Endothelial cell of umbilical vein (primary cell): ENCODE data around the gene MAFF. TPM values are rescaled to one million over a fixed set of nuclear protein-coding genes. Genes with fewer than 3 reads are reported as not detected.

Experiments used
- BruUV-seq: library from RNA; stranded (reverse); fragments of 400-500 nt; replicated peaks from 2 replicates; lab custom pipeline; 2021; lab: Mats Ljungman, UMichigan
- CTCF ChIA-PET: fragments of 300-600, 350-600 bp; sonication (Branson Sonifier 250); formaldehyde crosslinking; loops from one replicate; lab custom pipeline; 2021; ENCODE audit warnings: antibody characterized with exemption, inconsistent platforms; lab: Charles Lee
- POLR2A ChIA-PET: fragments of 300-600, 350-600 bp; sonication (Branson Sonifier 250); formaldehyde crosslinking; loops from one replicate; lab custom pipeline; 2021; ENCODE audit warnings: antibody characterized with exemption, inconsistent platforms; lab: Charles Lee
- DNase-seq: peaks from one replicate; pipeline ENCODE4 v3.0.0-alpha.2; 2011; ENCODE audit warnings: low read depth, low spot score
- FAIRE-seq: peaks from 2 replicates; lab custom pipeline; 2011; peaks lifted over from hg19 to GRCh38; lab: Jason Lieb, UNC
- H2AFZ ChIP-seq: 2 replicates; pipeline ENCODE4 v1.6.0; 2012; ENCODE audit warnings: low read depth, low read length, control low read depth, inconsistent platforms
- H3K27ac ChIP-seq: 2 replicates; pipeline ENCODE4 v1.5.1; 2011; ENCODE audit warnings: low read depth, mild to moderate bottlenecking, control low read depth, low read length, moderate library complexity; ENCODE audit not compliant: insufficient read depth
- H3K27me3 ChIP-seq, 2 experiments: 2 replicates each; pipeline versions ENCODE4 v1.6.0 to v1.6.1; 2011; ENCODE audit warnings: low read length in 2 of 2, mixed read lengths in 1 of 2; ENCODE audit not compliant: control insufficient read depth in 2 of 2, insufficient read depth in 2 of 2
- H3K36me3 ChIP-seq, 2 experiments: 2 replicates in 1 of 2; 3 replicates in 1 of 2; pipeline ENCODE4 v1.5.1; 2011; ENCODE audit warnings: low read length in 2 of 2, mild to moderate bottlenecking in 1 of 2, moderate library complexity in 1 of 2; ENCODE audit not compliant: control insufficient read depth in 2 of 2, insufficient read depth in 2 of 2; ENCODE audit errors: extremely low read depth in 1 of 2
- H3K4me1 ChIP-seq: 3 replicates; pipeline ENCODE4 v1.5.1; 2011; ENCODE audit warnings: mild to moderate bottlenecking, low read length; ENCODE audit not compliant: control insufficient read depth, insufficient read depth; ENCODE audit errors: extremely low read depth
- H3K4me2 ChIP-seq: 2 replicates; pipeline ENCODE4 v1.6.1; 2011; ENCODE audit warnings: low read length, control low read depth, mixed read lengths; ENCODE audit not compliant: insufficient read depth
- H3K4me3 ChIP-seq, 3 experiments: fragments of 200-600 bp in 1 of 3; sonication (generic), shearing (Covaris generic) in 1 of 3; replicated peaks in 1 of 3; 2 replicates each; pipeline ENCODE4 v1.5.1; 2011 to 2016; ENCODE audit warnings: control low read depth in 3 of 3, low read length in 3 of 3, mild to moderate bottlenecking in 2 of 3, inconsistent platforms in 1 of 3, low read depth in 1 of 3, moderate library complexity in 1 of 3; ENCODE audit not compliant: insufficient read depth in 1 of 3
- H3K79me2 ChIP-seq: 2 replicates; pipeline ENCODE4 v1.6.0; 2012; ENCODE audit warnings: low read length, inconsistent platforms; ENCODE audit not compliant: control insufficient read depth, insufficient read depth
- H3K9ac ChIP-seq: replicated peaks from 2 replicates; pipeline ENCODE3; 2011; ENCODE audit warnings: low read length, control low read depth; ENCODE audit not compliant: insufficient read depth; ENCODE audit errors: extremely low read depth
- H3K9me1 ChIP-seq: replicated peaks from 3 replicates; pipeline ENCODE4 v1.6.0; 2011; ENCODE audit warnings: mild to moderate bottlenecking, low read length; ENCODE audit not compliant: control insufficient read depth, insufficient read depth; ENCODE audit errors: extremely low read depth
- H3K9me3 ChIP-seq: replicated peaks from 2 replicates; pipeline ENCODE4 v1.5.1; 2012; ENCODE audit warnings: low read length, inconsistent platforms; ENCODE audit not compliant: control insufficient read depth, insufficient read depth
- H4K20me1 ChIP-seq: replicated peaks from 2 replicates; pipeline ENCODE3; 2011; ENCODE audit warnings: mild to moderate bottlenecking, low read length; ENCODE audit not compliant: control insufficient read depth, insufficient read depth; ENCODE audit errors: extremely low read depth
- CTCF ChIP-seq, 2 donors: IDR thresholded peaks; 1 replicate in 1 of 2; 2 replicates in 1 of 2; pipeline ENCODE4 v1.5.1; 2011; ENCODE audit warnings: low read length in 2 of 2, mild to moderate bottlenecking in 2 of 2, moderate library complexity in 2 of 2, control low read depth in 1 of 2, inconsistent platforms in 1 of 2, low read depth in 1 of 2; ENCODE audit not compliant: insufficient read depth in 1 of 2; ENCODE audit errors: extremely low read depth in 1 of 2
- FOS ChIP-seq: IDR thresholded peaks from 2 replicates; pipeline ENCODE4 v1.6.1; 2011; ENCODE audit warnings: mild to moderate bottlenecking, low read length, moderate library complexity, borderline replicate concordance; ENCODE audit not compliant: insufficient read depth
- GATA2 ChIP-seq: IDR thresholded peaks from 2 replicates; pipeline ENCODE4 v1.7.0; 2011; ENCODE audit warnings: low read depth, mild to moderate bottlenecking, moderate library complexity, mixed read lengths, low read length; ENCODE audit not compliant: insufficient read length, insufficient read depth
- MYC ChIP-seq: IDR thresholded peaks from one replicate; pipeline ENCODE4 v1.6.1; 2011; ENCODE audit warnings: mild to moderate bottlenecking, low read depth, low read length
- POLR2A ChIP-seq: IDR thresholded peaks from 2 replicates; pipeline ENCODE4 v1.6.1; 2012; ENCODE audit warnings: low read depth, mild to moderate bottlenecking, control low read depth, low read length
- POLR2AphosphoS5 ChIP-seq: IDR thresholded peaks from 2 replicates; pipeline ENCODE4 v1.6.1; 2012; ENCODE audit warnings: low read depth, mild to moderate bottlenecking, control low read depth, low read length, moderate library complexity; ENCODE audit not compliant: insufficient read depth
- dilution Hi-C: fragments of 300-500 bp; cut with MboI; formaldehyde crosslinking; loops from one replicate; pipeline ENCODE4 v1.15.0; 2019; ENCODE audit warnings: low sequenced_read_pairs; ENCODE audit not compliant: extremely low pct_ligation_motif_present
- intact Hi-C: fragments of 100-400 bp; cut with micrococcal nuclease; formaldehyde crosslinking; loops from one replicate; pipeline ENCODE4 v1.10.0; 2022
- polyA plus RNA-seq, 4 experiments: library from polyadenylated mRNA; depleted of rRNA in 3 of 4; stranded (reverse) in 3 of 4; unstranded in 1 of 4; fragments of >200 nt; gene quantifications; 2 replicates each; pipeline versions ENCODE4 v1.2.1 to v1.2.3, GENCODE V29; 2011 to 2012; ENCODE audit warnings: missing spikeins in 1 of 4
- total RNA-seq: library from RNA; stranded (reverse); gene quantifications from 2 replicates; pipeline ENCODE4 v1.2.3, GENCODE V29; 2021

MAFF gene
- total and polyA plus RNA-seq, 2 donors (not counting 3 experiments of a cell fraction or from before 2014, with no cell fraction given), result 29.0 to 61.2 TPM

- Histone ChIP-seq H3K4me1 (peaks cover 24% of the 10 kb centered on the region), H3K9me3 (no peaks in the 10 kb centered on the region), H3K4me3 (peak overlapping the region in 1 of 3 experiments; percentile 87), H2AFZ (no peak overlapping the region), H3K27ac (peak overlapping the region; percentile 92), H3K4me2 (peak overlapping the region; percentile 69), H3K79me2 (peaks cover 73% of the 10 kb centered on the region), H3K9ac (peak overlapping the region; percentile 98), H3K27me3 (no peaks in the 10 kb centered on the region), H4K20me1 (no peaks in the 10 kb centered on the region), H3K36me3 (peaks cover 5 to 8% of the 10 kb centered on the region in 2 experiments), H3K9me1 (no peaks in the 10 kb centered on the region)
- no peak for DNase-seq
- ChIA-PET CTCF (interaction anchor here (0.6 to 4.3 kb wide), 9 partner anchors 15 to 152 kb away, joined by 3 to 42 read pairs (median 6); no protein-coding TSS in a partner anchor), POLR2A (interaction anchor here (0.6 to 1.8 kb wide), 3 partner anchors 13 to 90 kb away, joined by 3 to 6 read pairs (median 3); no protein-coding TSS in a partner anchor)
- dilution Hi-C loops, result no loop called here
- no peak for FAIRE-seq
- TF ChIP-seq POLR2AphosphoS5 (peak; percentile 10), MYC (no peak)
- intact Hi-C loops, result no loop called here
- no TSS peak for BruUV-seq
These were observed 3.0 kb downstream of the MAFF start for GRCh38 chr22:38204784-38205183.

- dilution Hi-C loops, result no loop called here
- no TSS peak for BruUV-seq
- Histone ChIP-seq H3K9me1 (no peaks in the 10 kb centered on the region), H4K20me1 (no peaks in the 10 kb centered on the region), H3K27me3 (no peaks in the 10 kb centered on the region), H3K36me3 (peaks cover 8% of the 10 kb centered on the region in 2 experiments), H3K4me1 (peaks cover 24% of the 10 kb centered on the region), H3K9me3 (no peaks in the 10 kb centered on the region), H3K9ac (no peak overlapping the region), H3K27ac (peak overlapping the region; percentile 92), H3K79me2 (peaks cover 80% of the 10 kb centered on the region), H3K4me3 (no peak overlapping the region), H2AFZ (no peak overlapping the region), H3K4me2 (peak overlapping the region; percentile 69)
- POLR2A ChIA-PET, result interaction anchor here (0.6 to 1.8 kb wide), 3 partner anchors 29 to 91 kb away, joined by 3 to 6 read pairs (median 3); no protein-coding TSS in a partner anchor
- peak; percentile 77 for DNase-seq
- intact Hi-C loops, result no loop called here
- CTCF ChIA-PET, result interaction anchor here (0.6 to 4.3 kb wide), 6 partner anchors 24 to 153 kb away, joined by 3 to 42 read pairs (median 6); no protein-coding TSS in a partner anchor
- TF ChIP-seq POLR2AphosphoS5 (no peak), MYC (no peak), GATA2 (no peak), FOS (no peak), POLR2A (peak; percentile 19), CTCF (IDR thresholded peaks at IDR 0.05; ENCODE audit: extremely low read depth in 1 of 2, insufficient read depth in 1 of 2, low read depth in 1 of 2, low read length in 2 of 2) (no peak)
- FAIRE-seq, result peak; percentile 62
These were observed 3.7 kb downstream of the MAFF start for GRCh38 chr22:38205261-38206128.
